ENCODE measurements around the gene PTPRU.
"Not testable (repeated sequence)": the region's sequence is repeated elsewhere in the genome, so short reads cannot be mapped to it uniquely, and the experiment has no call there.

The PTPRU gene

GRCh38 chr1:29213055-29213454 lies 23.3 kb upstream of the PTPRU start:
- H3K4me3 ChIP-seq (ENCODE audit: low read depth, low read length) = no peak overlapping the region
- TF ChIP-seq, protein P1, sequence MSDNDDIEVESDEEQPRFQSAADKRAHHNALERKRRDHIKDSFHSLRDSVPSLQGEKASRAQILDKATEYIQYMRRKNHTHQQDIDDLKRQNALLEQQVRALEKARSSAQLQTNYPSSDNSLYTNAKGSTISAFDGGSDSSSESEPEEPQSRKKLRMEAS (IDR thresholded peaks at IDR 0.05; ENCODE audit: low read depth, low read length) = no peak
- no peak for TF ChIP-seq POLR2A (IDR thresholded peaks at IDR 0.05; ENCODE audit: extremely low read depth, insufficient read length)
- TF ChIP-seq, protein P2, sequence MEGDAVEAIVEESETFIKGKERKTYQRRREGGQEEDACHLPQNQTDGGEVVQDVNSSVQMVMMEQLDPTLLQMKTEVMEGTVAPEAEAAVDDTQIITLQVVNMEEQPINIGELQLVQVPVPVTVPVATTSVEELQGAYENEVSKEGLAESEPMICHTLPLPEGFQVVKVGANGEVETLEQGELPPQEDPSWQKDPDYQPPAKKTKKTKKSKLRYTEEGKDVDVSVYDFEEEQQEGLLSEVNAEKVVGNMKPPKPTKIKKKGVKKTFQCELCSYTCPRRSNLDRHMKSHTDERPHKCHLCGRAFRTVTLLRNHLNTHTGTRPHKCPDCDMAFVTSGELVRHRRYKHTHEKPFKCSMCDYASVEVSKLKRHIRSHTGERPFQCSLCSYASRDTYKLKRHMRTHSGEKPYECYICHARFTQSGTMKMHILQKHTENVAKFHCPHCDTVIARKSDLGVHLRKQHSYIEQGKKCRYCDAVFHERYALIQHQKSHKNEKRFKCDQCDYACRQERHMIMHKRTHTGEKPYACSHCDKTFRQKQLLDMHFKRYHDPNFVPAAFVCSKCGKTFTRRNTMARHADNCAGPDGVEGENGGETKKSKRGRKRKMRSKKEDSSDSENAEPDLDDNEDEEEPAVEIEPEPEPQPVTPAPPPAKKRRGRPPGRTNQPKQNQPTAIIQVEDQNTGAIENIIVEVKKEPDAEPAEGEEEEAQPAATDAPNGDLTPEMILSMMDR (IDR thresholded peaks at IDR 0.05; ENCODE audit: low read depth, low read length) = no peak
- no peak for TF ChIP-seq MYC (IDR thresholded peaks at IDR 0.05; ENCODE audit: low read depth, low read length)
- DNase-seq (ENCODE audit: low read depth) = no peak

DNA sequence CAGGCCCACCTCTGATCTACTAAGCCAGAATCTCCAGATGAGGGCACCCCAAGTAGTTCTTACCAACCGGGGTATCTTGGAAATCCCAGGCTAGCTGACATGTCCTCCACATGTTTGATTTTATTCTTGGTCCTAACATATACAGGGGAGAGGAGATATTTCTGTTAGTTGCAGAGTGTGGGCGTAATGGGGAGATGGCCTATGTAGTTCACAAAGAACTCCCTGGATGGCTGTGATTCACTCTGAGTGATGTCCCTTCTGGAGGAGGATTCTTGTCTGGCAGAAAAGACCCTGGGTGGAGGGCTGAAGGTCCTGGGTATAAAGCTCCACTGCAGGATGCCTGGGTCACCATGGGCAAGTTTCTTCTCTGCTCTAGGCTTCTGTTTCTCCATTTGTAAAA lies 18.7 kb upstream of the PTPRU start:
- no peak for DNase-seq (ENCODE audit: low read depth)
- TF ChIP-seq MYC (IDR thresholded peaks at IDR 0.05; ENCODE audit: low read depth, low read length) (no peak), POLR2A (IDR thresholded peaks at IDR 0.05; ENCODE audit: extremely low read depth, insufficient read length) (no peak)
- TF ChIP-seq, protein P1 (IDR thresholded peaks at IDR 0.05; ENCODE audit: low read depth, low read length) = no peak
- TF ChIP-seq, protein P2 (IDR thresholded peaks at IDR 0.05; ENCODE audit: low read depth, low read length) = no peak
- no peak overlapping the region for H3K4me3 ChIP-seq (ENCODE audit: low read depth, low read length)

DNA sequence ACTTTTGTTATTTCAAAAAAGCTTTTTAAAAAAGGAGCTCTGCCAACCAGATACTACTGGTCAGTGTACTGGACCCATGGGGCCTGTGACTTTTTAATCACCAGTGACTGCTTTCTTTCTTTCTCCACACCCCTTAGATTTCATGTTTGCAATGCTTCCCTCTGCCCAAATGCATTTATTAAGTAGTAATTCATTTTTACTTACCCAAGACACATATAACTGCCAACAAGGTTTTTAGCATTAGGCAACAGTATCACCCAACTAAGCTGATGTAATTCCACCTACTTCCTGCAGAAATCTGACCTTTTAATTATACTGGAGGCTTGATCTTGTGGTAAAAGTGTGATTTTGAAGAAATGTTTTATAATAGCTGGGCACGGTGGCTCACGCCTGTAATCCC lies 18.1 kb upstream of the PTPRU start:
- no peak overlapping the region for H3K4me3 ChIP-seq (ENCODE audit: low read depth, low read length)
- no peak for TF ChIP-seq POLR2A (IDR thresholded peaks at IDR 0.05; ENCODE audit: extremely low read depth, insufficient read length)
- TF ChIP-seq, protein P1 (IDR thresholded peaks at IDR 0.05; ENCODE audit: low read depth, low read length) = no peak
- no peak for DNase-seq (ENCODE audit: low read depth)

DNA sequence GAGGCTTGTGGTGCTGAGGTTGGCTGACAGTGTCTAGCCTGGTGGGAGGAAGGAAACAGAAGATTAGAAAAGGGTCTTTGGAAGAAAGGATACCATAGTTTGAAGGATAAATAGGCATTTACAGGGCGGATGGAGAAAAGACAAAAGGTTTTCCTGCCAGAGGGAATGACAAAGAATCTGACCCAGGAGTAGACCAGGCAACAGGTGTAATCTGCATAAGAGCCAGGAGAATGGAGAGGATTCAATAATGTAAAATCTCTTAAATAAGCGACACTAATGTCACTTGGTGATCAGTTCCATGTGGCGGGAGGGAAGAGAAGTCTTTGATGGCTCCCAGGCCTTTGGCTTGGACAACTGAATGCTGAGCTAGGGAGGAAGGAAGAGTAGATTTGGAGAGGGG lies 15.0 kb upstream of the PTPRU start:
- H3K4me3 ChIP-seq (ENCODE audit: low read depth, low read length) = no peak overlapping the region
- TF ChIP-seq, protein P1 (IDR thresholded peaks at IDR 0.05; ENCODE audit: low read depth, low read length) = no peak
- TF ChIP-seq, protein P2 (IDR thresholded peaks at IDR 0.05; ENCODE audit: low read depth, low read length) = no peak
- TF ChIP-seq POLR2A (IDR thresholded peaks at IDR 0.05; ENCODE audit: extremely low read depth, insufficient read length) = no peak
- no peak for TF ChIP-seq MYC (IDR thresholded peaks at IDR 0.05; ENCODE audit: low read depth, low read length)

GRCh38 chr1:29222260-29222659 lies 14.1 kb upstream of the PTPRU start:
- not testable (repeated sequence) for DNase-seq (ENCODE audit: low read depth); H3K4me3 ChIP-seq (ENCODE audit: low read depth, low read length)

More for the DNA sequence above, 15.0 kb upstream of the PTPRU start:
- no peak for DNase-seq (ENCODE audit: low read depth)

- TF ChIP-seq POLR2A (IDR thresholded peaks at IDR 0.05; ENCODE audit: extremely low read depth, insufficient read length) (no peak), MYC (IDR thresholded peaks at IDR 0.05; ENCODE audit: low read depth, low read length) (no peak)
- TF ChIP-seq, protein P2 (IDR thresholded peaks at IDR 0.05; ENCODE audit: low read depth, low read length) = no peak
- TF ChIP-seq, protein P1 (IDR thresholded peaks at IDR 0.05; ENCODE audit: low read depth, low read length) = no peak
- no peak overlapping the region for H3K4me3 ChIP-seq (ENCODE audit: low read depth, low read length)
- no peak for DNase-seq (ENCODE audit: low read depth)
Observed at GRCh38 chr1:29222686-29223085, 13.6 kb upstream of the PTPRU start.

GRCh38 chr1:29223521-29223920 lies 12.8 kb upstream of the PTPRU start:
- H3K4me3 ChIP-seq (ENCODE audit: low read depth, low read length) = no peak overlapping the region
- TF ChIP-seq MYC (IDR thresholded peaks at IDR 0.05; ENCODE audit: low read depth, low read length) = no peak
- TF ChIP-seq, protein P1 (IDR thresholded peaks at IDR 0.05; ENCODE audit: low read depth, low read length) = no peak
- TF ChIP-seq, protein P2 (IDR thresholded peaks at IDR 0.05; ENCODE audit: low read depth, low read length) = no peak
- TF ChIP-seq POLR2A (IDR thresholded peaks at IDR 0.05; ENCODE audit: extremely low read depth, insufficient read length) = no peak
- no peak for DNase-seq (ENCODE audit: low read depth)
